GM10847 (cell line): ENCODE results near the gene TRPV3.

Experiments
- POLR2A ChIP-seq: IDR thresholded peaks from 2 replicates; pipeline ENCODE4 v1.6.1; 2011; ENCODE audit not compliant: insufficient read length; ENCODE audit errors: extremely low read depth

TRPV3 gene

DNA sequence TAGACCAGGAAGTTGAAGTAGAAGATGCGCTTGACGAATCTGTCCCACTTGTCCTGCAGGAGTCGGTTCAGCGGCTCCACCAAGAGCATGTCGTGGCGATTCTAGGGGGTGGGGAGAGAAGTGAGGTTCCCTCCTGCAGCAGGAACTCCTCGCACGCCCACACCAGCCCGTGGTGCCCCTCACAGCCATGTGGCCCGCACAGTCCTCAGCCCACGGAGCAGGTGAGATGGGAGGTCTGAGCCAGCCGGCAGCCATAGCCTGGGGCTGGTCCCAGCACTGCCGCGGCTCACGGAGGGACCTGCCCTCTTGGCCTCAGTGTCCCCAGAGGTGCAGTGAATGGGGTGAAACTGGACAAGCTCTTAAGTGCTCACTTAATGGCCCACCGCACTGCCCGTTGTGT lies 28.2 kb upstream of the TRPV3 start:
- no peak for TF ChIP-seq POLR2A

DNA sequence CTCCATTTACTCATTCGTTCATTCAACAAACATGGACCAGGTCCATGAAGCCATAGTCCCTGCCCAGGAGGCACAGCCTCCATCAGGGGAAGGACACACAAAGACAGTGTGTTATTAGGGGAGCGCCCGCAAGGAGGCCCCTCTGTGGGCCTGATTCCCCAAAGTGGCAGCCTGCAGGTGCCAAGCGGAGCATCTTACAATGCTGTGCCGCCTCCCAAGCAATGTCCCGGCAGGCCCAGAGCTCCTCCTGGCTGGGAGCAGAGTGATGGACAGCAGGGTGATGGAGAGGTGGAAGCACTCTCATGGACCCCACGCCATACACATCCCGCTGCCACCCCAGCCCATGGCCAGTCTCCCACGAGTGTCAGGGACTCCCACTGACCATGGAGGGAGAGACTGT lies 25.8 kb upstream of the TRPV3 start:
- TF ChIP-seq POLR2A: no peak

DNA sequence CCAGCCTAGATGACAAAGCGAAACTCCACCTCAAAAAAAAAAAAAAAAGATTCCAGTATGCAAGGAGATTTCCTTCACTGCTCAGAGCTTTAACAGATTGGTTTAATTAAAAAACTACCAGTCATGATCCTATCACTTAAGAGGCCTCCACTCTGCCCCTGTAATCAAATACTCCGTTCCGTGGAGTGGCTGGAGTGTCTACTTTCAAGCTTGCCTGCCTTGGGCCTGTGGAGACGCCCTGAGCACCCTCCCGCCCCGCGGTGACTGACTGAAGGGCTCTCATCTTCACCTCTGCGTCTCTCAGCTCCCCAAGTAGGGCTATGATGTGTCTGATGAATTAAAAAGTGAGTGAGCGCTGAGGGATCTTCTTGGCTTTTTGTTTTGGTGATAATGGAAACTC lies 25.3 kb upstream of the TRPV3 start:
- TF ChIP-seq POLR2A: no peak

DNA sequence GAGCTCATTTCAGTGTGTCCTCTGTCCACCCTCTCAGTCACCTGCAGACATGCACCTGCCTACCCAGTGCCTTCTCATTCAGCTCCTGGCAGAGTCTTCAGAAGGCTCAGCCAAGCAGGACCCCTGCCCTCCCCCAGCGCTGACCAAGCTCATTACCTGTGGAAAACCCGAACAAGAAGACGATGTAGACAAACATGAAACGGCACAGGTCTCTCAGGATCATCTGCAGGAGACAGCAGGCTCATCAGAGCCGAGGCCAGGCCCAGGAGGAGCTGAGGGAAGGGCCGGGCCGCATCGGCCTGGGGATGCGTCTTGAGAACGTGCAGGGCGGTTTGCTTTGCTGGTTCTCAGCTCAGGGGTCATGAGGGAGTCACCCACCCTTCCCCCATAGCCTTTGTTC lies 19.4 kb upstream of the TRPV3 start:
- TF ChIP-seq POLR2A: no peak

DNA sequence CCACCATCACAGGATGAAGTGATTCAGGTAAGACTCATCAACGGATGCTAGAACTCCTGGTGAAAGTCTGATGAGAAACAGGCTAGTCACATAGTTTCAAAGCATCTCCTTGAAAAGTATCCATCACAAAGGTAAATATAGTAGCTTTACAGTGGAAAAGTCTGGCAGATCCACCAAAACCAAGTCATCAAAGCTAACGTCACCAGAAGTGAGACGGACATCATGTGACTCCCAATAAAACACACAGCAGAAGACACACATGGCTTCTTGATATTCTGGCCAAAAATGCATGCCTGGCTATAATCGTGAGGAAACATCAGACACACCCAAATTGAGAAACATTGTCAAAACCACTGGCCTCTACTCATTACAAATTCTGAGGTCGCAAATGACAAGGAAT lies 17.9 kb upstream of the TRPV3 start:
- no peak for TF ChIP-seq POLR2A

DNA sequence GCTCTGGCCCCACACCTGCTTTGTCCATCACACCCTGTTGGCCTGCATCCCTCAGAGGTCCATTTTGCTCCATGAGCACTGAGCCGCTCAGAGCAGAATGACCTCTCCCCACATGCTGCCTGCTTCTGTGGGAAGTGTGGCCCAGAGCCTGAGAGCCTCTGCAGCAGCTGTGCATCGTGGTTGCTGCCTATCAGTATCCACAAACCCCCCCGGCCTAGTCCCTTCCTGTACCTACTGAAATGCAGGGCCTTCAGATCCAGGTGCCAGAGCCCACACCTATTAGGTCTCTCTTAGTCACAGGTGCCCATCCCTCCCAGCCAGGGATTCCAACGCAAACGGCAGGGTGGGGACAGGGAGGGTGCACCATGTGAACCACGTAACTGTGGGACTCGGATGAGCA lies 16.6 kb upstream of the TRPV3 start:
- no peak for TF ChIP-seq POLR2A

DNA sequence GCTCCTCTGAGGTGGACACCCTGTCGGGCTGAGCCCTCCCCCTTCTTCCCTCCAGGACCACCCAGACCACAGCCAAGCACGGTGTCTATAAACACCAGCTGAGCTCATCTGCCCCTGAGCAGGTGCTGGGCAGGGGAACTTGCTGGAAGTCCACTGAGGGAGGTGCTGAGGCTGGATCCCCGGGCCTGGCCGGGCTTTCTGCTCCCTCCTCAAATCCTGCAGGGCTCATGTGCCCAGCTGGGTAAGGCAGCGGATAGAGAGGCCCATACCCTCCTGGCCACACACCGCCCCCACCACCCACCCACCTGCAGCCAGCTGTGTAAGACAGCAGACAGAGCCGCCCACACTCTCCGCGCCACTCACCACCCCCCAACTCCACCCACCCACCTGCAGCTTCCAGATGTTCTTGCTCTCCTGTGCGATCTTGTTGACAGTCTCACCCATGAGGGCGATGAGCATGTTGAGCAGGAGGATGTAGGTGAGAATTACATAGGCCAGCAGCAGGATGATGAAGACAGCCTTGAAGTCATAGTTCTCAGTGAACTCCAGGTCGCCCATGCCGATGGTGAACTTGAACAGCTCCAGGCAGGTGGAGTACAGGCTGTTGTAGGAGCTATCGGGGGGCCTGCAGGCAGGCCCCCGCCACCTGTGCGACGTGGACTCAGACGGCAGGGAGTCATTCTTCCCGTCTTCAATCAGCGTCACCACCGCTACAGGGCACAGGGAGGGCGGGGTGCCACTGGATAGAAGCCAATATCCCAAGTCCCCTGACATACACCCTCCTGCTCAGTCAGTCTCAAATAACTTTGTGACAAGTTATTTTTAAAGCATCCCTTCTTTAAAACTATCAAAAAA lies 15.9 kb upstream of the TRPV3 start:
- TF ChIP-seq POLR2A: no peak

DNA sequence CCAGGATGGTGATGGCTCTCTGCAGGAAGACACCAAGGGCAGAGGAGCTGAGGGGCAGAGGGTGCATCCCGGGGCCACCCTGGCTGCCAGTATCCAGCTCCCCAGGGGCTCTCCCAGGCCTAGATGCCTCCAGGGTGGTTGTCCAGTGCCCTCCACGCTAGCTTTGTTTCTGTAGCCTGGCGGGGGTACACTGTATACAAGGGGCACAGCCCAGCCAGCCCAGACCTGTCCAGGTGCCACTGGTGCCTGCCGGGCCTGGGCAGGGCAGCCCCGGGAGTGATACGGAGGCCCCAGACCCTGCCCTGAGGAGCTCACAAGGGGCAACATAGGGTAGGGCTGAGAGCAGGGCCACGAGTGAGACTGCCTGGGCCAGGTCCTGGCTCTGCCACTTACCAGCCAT lies 14.6 kb upstream of the TRPV3 start:
- no peak for TF ChIP-seq POLR2A

DNA sequence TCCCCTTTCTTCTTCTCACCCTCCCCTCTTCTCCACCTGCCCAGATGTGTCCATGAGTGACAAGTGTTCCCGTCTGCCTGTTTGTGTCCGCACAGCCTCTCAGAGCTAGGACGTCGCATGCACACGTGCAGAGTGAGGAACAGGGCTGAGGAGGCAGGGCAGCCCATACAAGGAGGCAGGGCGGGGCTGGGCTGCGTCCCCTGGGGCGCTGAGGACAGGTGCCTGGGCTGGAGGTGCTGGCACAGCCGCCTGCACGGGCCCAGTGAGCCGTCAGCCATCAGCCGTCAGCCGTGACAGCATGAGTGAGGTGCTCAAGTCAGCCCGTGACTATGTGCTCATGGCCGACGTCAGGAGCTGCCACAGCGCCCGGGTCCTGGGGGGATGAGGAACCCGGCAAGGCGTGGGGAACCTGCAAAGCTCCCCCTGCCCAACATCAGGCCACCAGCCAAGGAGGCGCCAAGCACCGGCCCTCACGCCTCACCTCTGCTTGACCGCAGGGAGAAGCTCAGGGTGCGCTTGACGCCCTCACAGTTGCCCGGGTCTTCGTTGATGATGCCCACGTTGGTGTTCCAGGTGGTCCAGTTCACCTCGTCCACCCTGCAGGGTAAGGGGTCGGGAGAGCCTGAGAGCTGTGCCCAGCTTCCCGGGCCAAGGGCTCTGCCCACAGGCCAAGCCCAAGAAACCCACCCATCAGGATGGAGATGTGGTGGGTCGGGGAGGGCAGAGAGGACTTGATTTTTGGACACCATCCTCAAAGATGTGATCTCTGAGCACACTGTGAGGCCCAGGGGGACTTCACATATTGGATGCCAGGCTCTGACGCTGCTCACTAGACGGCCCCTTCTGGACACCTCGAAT lies 13.7 kb upstream of the TRPV3 start:
- TF ChIP-seq POLR2A: no peak

DNA sequence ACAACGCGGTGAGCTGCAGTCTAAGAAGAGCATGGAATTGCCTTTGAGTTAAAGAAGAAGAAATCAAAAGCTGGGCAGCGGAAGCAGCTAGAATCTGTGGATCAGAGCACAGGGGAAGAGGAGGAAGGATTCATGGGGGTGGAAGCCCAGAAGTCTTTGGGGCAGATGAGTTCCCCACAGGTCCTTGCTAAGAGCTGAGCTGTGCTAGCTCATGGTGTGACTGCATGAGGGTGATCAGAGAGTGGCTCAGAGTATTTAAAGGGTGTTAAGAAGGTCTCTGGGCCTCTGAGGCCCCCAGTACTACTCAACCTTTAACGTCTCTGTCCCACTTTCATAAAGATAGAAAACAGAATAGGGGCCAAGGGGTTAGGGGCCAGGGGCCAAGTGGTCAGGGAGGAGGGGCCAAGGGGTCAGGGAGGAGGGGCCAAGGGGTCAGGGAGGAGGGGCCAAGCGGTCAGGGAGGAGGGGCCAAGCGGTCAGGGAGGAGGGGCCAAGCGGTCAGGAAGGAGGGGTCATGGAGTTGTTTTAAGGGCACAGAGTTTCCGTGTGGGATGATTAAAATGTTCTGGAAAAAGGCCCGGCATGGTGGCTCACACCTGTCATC lies 12.0 kb upstream of the TRPV3 start:
- TF ChIP-seq POLR2A: no peak

DNA sequence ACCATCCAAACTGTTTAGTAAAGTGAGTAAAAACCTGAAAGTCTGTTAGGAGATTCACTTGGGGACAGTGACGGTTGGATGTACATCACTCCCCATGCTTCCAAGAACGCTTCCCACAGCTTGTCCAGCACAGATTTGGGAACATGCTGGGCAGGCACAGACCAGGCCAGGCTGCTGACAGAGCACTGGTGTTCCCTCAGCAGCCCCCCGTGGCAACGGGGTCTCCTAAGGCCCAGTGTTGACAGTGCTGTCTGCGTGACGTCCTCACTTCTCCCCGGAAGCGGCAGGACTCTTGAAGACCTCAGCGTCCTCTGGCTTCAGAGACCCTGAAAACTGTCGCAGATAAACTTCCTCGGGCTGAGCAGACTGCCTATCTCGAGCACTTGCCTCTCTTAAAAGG lies 8.9 kb upstream of the TRPV3 start:
- TF ChIP-seq POLR2A: no peak

DNA sequence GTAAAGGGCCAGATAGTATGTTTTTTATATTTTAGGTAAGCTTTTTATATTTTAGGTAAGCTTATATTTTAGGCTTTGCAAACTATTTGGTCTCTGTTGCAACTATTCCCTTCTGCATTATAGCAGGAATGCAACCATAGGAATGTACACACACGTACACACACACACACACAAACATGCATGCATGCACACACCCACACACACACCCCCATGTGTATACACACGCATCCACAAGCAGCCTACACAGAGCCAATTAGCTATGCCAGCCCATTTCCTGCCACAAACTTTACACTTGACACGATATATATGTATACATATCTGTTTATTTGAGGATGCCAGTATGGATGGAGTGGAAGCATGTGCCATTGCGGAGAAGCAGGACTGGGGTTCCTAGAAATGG lies 7.5 kb upstream of the TRPV3 start:
- no peak for TF ChIP-seq POLR2A

DNA sequence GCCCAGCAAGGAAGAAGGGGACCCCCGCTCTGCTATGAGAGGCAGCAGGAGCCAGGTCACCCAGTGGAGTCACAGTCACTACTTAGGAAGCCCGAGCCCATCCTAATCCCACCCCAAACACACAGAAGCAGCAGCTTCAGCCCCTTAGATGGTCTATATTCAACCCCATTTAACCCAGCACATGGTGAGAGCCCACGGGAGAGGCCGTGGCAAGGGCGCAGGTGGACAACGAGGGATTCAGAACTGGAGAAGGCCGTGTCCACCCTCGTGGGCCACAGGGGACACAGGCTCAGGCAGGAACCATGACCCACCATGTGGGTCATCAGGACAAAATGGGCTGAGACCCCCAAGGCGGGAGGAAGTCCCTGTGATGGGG lies 1.6 kb upstream of the TRPV3 start:
- no peak for TF ChIP-seq POLR2A

DNA sequence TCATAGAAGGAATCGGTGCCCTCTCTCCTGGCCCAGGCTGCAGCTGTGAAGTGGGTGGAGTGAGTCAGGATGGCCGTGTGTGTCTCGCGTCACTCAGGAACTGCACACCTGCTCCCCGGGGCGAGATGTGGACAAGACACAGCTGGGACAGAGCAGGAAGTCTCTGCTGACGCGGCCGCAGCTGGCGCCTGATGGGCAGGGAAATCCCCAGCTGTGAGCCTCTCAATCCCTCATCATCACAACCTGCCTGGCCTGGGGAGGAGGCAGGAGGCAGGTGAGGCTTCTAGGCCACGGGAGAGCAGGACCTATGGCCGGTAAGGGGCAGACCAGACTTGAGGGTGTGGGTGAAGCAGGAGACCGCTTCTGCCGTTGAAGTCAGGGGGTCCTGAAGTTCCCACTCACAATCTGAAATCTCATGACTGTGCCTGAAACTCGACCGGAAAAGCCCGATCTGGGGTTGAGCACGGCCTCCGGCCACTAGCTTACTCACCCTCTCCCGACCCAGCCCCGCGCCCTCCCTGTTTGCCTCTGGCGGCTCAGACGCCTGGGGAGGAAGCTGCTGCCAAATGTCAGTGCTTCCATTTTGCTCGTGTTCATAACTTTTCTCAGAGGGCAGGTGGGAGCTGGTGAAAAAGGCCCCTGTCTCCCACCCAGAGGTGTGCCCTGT lies 1.1 kb upstream of the TRPV3 start:
- TF ChIP-seq POLR2A: peak; percentile 45
